Testis (tissue), 3 donors: ENCODE results near the gene ROR2. TPM values are rescaled to one million over a fixed set of nuclear protein-coding genes. Genes with fewer than 3 reads are reported as not detected.

Experiments used
- DNase-seq: peaks from one replicate; pipeline ENCODE4 v3.0.0-alpha.2; 2019
- H3K27ac ChIP-seq, 2 donors: fragments of 200-600 bp; sonication (generic); one replicate each; pipeline ENCODE4 v1.5.1; 2019
- H3K27me3 ChIP-seq: fragments of 200-600 bp; sonication (generic); one replicate; pipeline ENCODE4 v1.5.1; 2019
- H3K36me3 ChIP-seq: fragments of 200-600 bp; sonication (generic); one replicate; pipeline ENCODE4 v1.5.1; 2017; ENCODE audit warnings: low read depth; ENCODE audit errors: missing control alignments
- H3K4me1 ChIP-seq: fragments of 200-600 bp; sonication (generic); one replicate; pipeline ENCODE4 v1.5.1; 2019
- H3K4me3 ChIP-seq, 2 donors: fragments of 200-600 bp; sonication (generic); one replicate each; pipeline ENCODE4 v1.5.1; 2017 to 2019
- H3K9me3 ChIP-seq: fragments of 200-600 bp; sonication (generic); one replicate; pipeline ENCODE4 v1.5.1; 2017
- CTCF ChIP-seq, 3 experiments: fragments of 450-650 bp in 2 of 3; fragments of 200-600 bp in 1 of 3; sonication (generic) in 1 of 3; IDR thresholded peaks; one replicate each; pipeline ENCODE4 v1.5.1; 2016 to 2019; ENCODE audit warnings: antibody characterized with exemption in 3 of 3, mild to moderate bottlenecking in 2 of 3, moderate library complexity in 1 of 3
- POLR2A ChIP-seq: fragments of 450-650 bp; IDR thresholded peaks from one replicate; pipeline ENCODE4 v1.6.1; 2017; ENCODE audit warnings: antibody characterized with exemption, mild to moderate bottlenecking, moderate library complexity
- WGBS, 2 donors: methylation state at CpG; one replicate each; pipeline ENCODE4 v1.1.5; 2018; 5-methylcytosine and 5-hydroxymethylcytosine counted together
- intact Hi-C: fragments of 100-400 bp; cut with DNase I; formaldehyde crosslinking; loops from one replicate; pipeline ENCODE4 v1.15.1; 2023; ENCODE audit warnings: low total_unique reads
- polyA plus RNA-seq: library from polyadenylated mRNA; stranded (reverse); fragments of 350-450 nt; fragmentation: Illumina TruSeq; extraction: RNeasy Lipid Tissue Mini Kit (QIAGEN cat#74804); gene quantifications from one replicate; pipeline ENCODE4 v1.2.3, GENCODE V29; 2014; ENCODE audit warnings: low read depth, low replicate concordance; ENCODE audit not compliant: insufficient read depth
- total RNA-seq, 2 donors: library from RNA; depleted of rRNA; stranded (reverse); fragments of >200 nt; gene quantifications; one replicate each; pipeline ENCODE4 v1.2.3, GENCODE V29; 2016

The ROR2 gene
- total and polyA plus RNA-seq, 3 donors from 2014 or later = 11.5 to 16.5 (median 12.3) TPM

- Histone ChIP-seq H3K27me3 (no peaks in the 10 kb centered on the region), H3K4me1 (no peaks in the 10 kb centered on the region), H3K9me3 (no peaks in the 10 kb centered on the region), H3K4me3 (no peak overlapping the region), H3K27ac (no peak overlapping the region), H3K36me3 (no peaks in the 10 kb centered on the region)
- intact Hi-C loops = no loop called here
- WGBS, 2 donors = 80 to 85% methylated on average over 6 of the region's 6 CpGs
- no peak for TF ChIP-seq POLR2A
- TF ChIP-seq CTCF (IDR thresholded peaks at IDR 0.05) = no peak
- DNase-seq = no peak
These were observed 29.2 kb downstream of the ROR2 start for GRCh38 chr9:91920630-91921350.

GRCh38 chr9:91919621-91920020 is 30.4 kb downstream of the ROR2 start:
- no peak for TF ChIP-seq CTCF (IDR thresholded peaks at IDR 0.05)
- no peak for TF ChIP-seq POLR2A
- DNase-seq = no peak
- no peak overlapping the region for H3K27ac ChIP-seq
- no peak overlapping the region for H3K4me3 ChIP-seq
- 93% methylated on average over 5 of the region's 5 CpGs for WGBS, 2 donors
- no peaks in the 10 kb centered on the region for H3K36me3 ChIP-seq
- no peaks in the 10 kb centered on the region for H3K27me3 ChIP-seq
- intact Hi-C loops = no loop called here
- H3K9me3 ChIP-seq = no peaks in the 10 kb centered on the region
- no peaks in the 10 kb centered on the region for H3K4me1 ChIP-seq

GRCh38 chr9:91917436-91917835 is 32.6 kb downstream of the ROR2 start:
- TF ChIP-seq CTCF (IDR thresholded peaks at IDR 0.05) (no peak), POLR2A (no peak)
- Histone ChIP-seq H3K27ac (no peak overlapping the region), H3K36me3 (no peaks in the 10 kb centered on the region), H3K4me3 (no peak overlapping the region), H3K27me3 (no peaks in the 10 kb centered on the region), H3K9me3 (no peaks in the 10 kb centered on the region), H3K4me1 (no peaks in the 10 kb centered on the region)
- 87 to 95% methylated on average over 2 to 7 of the region's 7 CpGs for WGBS, 2 donors
- DNase-seq = no peak
- intact Hi-C loops = no loop called here

GRCh38 chr9:91915524-91916263 is 34.3 kb downstream of the ROR2 start:
- no peaks in the 10 kb centered on the region for H3K9me3 ChIP-seq
- WGBS, 2 donors = 63 to 65% methylated on average over 10 of the region's 10 CpGs
- peaks cover 3% of the 10 kb centered on the region for H3K4me1 ChIP-seq
- H3K27me3 ChIP-seq = no peaks in the 10 kb centered on the region
- no peak for DNase-seq
- no peak overlapping the region for H3K27ac ChIP-seq
- H3K36me3 ChIP-seq = no peaks in the 10 kb centered on the region
- intact Hi-C loops = no loop called here
- H3K4me3 ChIP-seq = no peak overlapping the region
- TF ChIP-seq CTCF (IDR thresholded peaks at IDR 0.05) = no peak
- no peak for TF ChIP-seq POLR2A
